AG10803 (cell line): ENCODE results near the gene WDR1.

Source experiments
- DNase-seq: peaks from one replicate; pipeline ENCODE4 v3.0.0; 2010; ENCODE audit warnings: low read depth
- H3K4me3 ChIP-seq: 2 replicates; pipeline ENCODE4 v1.5.1; 2011; ENCODE audit warnings: mild to moderate bottlenecking, low read length, control low read depth
- TF ChIP-seq, protein P1 (sequence below): conservative IDR thresholded peaks from 2 replicates; pipeline ENCODE4 v1.5.1; 2011; ENCODE audit warnings: mild to moderate bottlenecking, low read length, control low read depth, inconsistent platforms

WDR1 gene

DNA sequence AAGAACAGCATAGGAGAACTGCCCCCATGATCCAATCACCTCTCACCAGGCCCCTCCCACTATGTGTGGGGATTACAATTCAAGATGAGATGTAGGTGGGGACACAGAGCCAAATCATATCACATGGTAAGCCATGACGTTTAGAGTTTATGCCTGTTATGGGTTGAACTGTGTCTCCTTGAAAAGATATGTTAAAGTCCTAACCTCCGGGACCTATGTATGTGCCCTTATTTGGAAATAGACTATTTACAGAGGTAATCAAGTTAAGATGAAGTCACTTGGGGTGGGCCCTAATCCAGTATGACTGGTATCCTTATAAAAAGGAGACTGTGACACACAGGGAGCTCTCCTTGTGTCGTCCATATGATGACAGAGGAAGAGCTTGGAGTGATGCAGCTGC, 70.1 kb downstream of the WDR1 start:
- no peak overlapping the region for H3K4me3 ChIP-seq
- no peak for DNase-seq
- TF ChIP-seq, protein P1, sequence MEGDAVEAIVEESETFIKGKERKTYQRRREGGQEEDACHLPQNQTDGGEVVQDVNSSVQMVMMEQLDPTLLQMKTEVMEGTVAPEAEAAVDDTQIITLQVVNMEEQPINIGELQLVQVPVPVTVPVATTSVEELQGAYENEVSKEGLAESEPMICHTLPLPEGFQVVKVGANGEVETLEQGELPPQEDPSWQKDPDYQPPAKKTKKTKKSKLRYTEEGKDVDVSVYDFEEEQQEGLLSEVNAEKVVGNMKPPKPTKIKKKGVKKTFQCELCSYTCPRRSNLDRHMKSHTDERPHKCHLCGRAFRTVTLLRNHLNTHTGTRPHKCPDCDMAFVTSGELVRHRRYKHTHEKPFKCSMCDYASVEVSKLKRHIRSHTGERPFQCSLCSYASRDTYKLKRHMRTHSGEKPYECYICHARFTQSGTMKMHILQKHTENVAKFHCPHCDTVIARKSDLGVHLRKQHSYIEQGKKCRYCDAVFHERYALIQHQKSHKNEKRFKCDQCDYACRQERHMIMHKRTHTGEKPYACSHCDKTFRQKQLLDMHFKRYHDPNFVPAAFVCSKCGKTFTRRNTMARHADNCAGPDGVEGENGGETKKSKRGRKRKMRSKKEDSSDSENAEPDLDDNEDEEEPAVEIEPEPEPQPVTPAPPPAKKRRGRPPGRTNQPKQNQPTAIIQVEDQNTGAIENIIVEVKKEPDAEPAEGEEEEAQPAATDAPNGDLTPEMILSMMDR, result no peak

DNA sequence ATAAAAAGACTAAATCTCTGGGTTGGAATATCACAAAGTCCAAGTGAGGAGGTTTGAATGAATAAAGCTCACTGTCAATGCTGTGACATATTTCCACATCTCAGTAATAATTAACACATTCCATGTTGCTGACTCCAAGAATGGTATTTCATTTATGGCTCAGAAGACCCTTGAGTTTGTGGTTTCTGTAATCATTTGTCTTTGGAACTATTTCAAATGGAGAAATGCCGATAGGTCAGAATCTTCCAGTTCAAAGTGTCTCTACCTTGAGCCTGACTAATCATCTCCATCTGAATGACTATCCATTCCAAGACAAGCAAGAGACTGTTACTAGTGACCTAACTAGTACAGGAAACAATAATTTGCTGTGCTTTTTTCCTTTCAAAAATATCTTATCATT, 71.1 kb downstream of the WDR1 start:
- TF ChIP-seq, protein P1, result no peak
- peak; percentile 73 for DNase-seq
- H3K4me3 ChIP-seq, result no peak overlapping the region

DNA sequence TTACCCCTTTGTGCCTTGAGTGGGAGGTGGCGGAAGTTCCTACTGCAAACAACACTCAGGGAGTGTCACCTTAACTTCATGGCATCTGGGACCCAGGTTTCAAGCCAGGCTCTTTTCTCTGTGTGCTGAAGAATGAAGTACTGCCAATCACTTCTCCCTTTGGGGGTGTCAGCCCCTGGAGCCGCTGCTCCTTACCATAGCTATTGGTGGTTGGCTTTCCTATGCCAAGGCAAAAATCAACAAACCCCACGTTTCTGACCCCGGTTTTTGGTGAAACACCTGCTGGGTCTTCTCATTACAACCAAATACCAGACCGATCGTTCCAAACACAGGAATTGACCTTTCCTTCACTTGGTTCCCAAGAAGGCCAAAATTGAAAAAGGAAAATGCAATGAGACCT, 75.6 kb downstream of the WDR1 start:
- no peak for DNase-seq
- TF ChIP-seq, protein P1, result no peak
- H3K4me3 ChIP-seq, result no peak overlapping the region

DNA sequence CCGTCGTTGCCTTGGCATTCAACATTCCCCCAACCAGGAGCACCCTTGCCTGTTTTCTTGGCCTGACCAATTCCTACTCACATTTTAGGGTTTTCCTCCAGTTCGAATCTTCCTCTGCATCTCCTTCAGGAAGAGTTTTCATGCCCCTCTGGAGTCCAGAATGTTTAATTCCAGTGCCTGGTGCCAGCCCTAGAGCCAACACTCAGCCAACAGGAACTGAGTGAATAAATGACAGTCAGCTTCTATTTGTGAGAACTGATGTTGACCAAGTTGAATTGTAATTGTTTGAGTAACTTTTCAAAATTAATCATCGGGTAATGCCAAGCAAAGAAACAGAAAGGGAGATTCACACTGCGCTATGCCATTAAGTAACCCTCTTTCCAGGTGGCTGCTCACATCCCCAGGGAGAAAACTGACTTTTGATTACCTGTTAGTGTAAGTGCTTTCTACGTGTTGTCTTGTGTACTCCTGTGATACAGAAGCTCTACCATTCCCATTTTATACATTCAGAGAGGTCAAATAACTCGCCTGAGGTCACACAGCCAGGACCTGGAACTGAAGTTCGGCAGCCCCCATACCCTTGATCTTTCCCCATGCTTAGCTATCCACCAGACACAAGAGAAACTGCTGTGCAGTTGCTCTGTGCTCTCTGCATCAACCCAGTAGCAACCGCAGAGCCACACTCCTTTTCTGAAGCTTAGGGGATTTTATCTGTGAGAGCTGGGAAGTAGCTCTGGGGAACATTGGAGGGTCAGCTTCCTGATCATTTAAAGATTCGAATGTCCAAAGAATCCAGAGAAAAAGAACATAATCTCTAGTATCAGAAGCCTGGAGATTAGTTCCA, 76.3 kb downstream of the WDR1 start:
- no peak for DNase-seq
- no peak overlapping the region for H3K4me3 ChIP-seq
- TF ChIP-seq, protein P1, result no peak

DNA sequence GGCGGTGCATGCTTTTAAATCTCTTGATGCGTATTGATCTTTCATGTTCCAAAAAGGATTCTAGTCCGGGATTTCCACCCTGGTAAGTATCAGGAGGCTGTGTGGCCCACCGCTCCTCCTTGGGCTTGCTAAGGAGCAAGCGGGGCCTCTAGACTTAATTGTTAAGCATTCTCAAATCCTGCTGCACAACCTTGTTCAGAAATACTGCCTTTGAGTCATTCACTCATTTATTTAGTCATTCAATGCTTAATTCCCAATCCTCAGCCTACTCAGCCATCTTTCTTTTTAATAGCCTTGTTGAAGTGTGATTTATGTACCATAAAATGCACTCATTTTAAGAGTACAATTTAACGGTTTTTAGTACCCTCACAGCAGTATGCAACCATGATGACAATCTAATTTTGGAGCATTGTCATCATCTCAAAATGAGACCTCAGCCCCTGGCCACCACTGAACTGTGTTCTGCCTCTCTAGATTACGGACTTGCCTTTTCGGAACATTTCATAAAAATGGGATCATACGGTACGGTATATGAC, 79.7 kb downstream of the WDR1 start:
- H3K4me3 ChIP-seq, result no peak overlapping the region
- TF ChIP-seq, protein P1, result no peak
- no peak for DNase-seq

DNA sequence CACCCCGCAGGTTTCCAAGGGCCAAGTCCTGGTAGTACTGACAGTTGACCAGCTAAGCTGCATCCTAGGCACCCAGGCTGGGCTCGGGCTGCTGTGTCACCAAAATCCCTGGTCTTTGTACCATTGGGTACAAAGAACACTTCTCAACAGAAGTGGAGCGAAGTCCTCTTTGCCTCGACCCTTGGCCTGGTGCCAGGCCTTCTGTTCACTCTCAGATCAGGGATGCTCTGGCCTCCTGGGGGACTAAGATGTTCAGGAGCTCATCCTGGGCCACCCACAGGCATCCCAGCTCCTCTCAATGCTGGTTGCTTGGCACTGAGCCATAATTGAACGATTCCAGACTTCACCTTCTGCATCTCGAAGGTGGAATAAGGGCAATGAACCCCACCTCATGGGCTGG, 81.5 kb downstream of the WDR1 start:
- no peak for DNase-seq
- H3K4me3 ChIP-seq, result no peak overlapping the region
- TF ChIP-seq, protein P1, result no peak

DNA sequence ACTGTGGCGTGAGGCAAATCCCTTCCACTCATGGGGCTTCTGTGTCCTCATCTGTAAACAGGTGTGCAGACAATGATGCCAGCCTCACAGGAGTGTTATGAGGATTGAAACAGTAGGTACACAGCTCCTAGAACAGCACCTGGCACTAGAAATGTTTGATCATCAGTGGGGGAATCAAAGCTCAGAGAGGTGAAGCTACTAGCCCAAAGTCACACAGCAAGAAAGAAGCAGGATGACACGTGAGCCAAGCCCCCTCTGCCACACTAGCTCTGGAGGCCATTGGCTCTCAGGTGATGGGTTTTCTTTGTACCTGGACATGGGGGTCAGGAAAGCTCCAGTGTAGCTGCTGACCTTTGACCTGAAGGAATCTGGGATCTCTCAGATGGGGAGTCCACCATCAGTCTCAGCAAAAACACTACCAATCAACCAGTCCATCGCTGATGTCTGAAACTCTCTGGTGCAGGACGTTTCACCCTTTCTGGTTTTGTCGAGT, 81.9 kb downstream of the WDR1 start:
- DNase-seq, result no peak
- TF ChIP-seq, protein P1, result no peak
- no peak overlapping the region for H3K4me3 ChIP-seq
